MM.1S (cell line): Measurements from ENCODE around the gene HACE1.
"Not testable (repeated sequence)": the region's sequence is repeated elsewhere in the genome, so short reads cannot be mapped to it uniquely, and the experiment has no call there.

Source experiments
- EZH2 ChIP-seq: fragments of 300-600 bp; sonication (generic); optimal IDR thresholded peaks from 2 replicates; pipeline ENCODE3; 2017; ENCODE audit warnings: low read depth, mild to moderate bottlenecking, antibody characterized with exemption, low read length, mixed read lengths
- TF ChIP-seq, protein P1 (sequence below): fragments of 300-600 bp; sonication (generic); IDR thresholded peaks from 2 replicates; pipeline ENCODE4 v1.5.1; 2016; ENCODE audit warnings: antibody characterized with exemption, low read length, mixed read lengths

DNA sequence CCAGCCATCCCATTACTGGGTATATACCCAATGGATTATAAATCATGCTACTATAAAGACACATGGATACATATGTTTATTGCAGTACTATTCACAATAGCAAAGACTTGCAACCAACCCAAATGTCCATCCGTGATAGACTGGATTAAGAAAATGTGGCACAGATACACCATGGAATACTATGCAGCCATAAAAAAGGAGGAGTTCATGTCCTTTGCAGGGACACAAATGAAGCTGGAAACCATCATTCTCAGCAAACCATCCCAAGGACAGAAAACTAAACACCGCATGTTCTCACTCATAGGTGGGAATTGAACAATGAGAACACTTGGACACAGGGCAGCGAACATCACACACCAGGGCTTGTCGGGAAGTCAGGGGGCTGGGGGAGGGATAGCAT, 54.4 kb downstream of the HACE1 start:
- TF ChIP-seq, protein P1, sequence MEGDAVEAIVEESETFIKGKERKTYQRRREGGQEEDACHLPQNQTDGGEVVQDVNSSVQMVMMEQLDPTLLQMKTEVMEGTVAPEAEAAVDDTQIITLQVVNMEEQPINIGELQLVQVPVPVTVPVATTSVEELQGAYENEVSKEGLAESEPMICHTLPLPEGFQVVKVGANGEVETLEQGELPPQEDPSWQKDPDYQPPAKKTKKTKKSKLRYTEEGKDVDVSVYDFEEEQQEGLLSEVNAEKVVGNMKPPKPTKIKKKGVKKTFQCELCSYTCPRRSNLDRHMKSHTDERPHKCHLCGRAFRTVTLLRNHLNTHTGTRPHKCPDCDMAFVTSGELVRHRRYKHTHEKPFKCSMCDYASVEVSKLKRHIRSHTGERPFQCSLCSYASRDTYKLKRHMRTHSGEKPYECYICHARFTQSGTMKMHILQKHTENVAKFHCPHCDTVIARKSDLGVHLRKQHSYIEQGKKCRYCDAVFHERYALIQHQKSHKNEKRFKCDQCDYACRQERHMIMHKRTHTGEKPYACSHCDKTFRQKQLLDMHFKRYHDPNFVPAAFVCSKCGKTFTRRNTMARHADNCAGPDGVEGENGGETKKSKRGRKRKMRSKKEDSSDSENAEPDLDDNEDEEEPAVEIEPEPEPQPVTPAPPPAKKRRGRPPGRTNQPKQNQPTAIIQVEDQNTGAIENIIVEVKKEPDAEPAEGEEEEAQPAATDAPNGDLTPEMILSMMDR, result not testable (repeated sequence)
- TF ChIP-seq EZH2, result not testable (repeated sequence)
